ENCODE data around the gene CCDC148. TPM values are rescaled to one million over a fixed set of nuclear protein-coding genes. Genes with fewer than 3 reads are reported as not detected.
"Not testable (repeated sequence)": the region's sequence is repeated elsewhere in the genome, so short reads cannot be mapped to it uniquely, and the experiment has no call there.

Gene CCDC148
- total RNA-seq, 1 donor = 0.42 TPM

DNA sequence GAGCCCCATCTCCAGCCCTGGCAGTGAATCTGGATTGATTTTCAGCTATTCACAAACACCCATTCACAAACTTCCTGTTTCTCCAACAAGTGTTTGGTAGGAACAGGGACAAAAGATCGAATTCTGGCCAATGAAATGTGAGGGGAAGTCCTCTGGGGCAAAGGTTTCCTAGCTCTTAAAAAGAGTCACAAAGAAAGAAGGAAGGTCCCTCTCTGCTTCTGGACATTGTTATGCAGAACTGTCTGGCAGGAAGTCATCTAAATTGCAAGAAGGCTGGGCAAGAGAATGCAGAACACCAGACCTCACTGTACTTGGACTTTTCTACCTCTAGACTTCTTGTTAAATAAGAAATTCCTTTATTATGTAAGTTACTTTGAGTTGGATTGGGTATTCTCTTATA, 137.3 kb downstream of the CCDC148 start:
- H3K4me3 ChIP-seq (ENCODE audit: low read length) = no peak overlapping the region
- no peaks in the 10 kb centered on the region for H3K9me3 ChIP-seq (ENCODE audit: low read depth, low read length)
- H3K4me1 ChIP-seq (ENCODE audit: insufficient read depth, low read length) = no peaks in the 10 kb centered on the region
- no peaks in the 10 kb centered on the region for H3K27me3 ChIP-seq (ENCODE audit: insufficient read depth, low read length)

DNA sequence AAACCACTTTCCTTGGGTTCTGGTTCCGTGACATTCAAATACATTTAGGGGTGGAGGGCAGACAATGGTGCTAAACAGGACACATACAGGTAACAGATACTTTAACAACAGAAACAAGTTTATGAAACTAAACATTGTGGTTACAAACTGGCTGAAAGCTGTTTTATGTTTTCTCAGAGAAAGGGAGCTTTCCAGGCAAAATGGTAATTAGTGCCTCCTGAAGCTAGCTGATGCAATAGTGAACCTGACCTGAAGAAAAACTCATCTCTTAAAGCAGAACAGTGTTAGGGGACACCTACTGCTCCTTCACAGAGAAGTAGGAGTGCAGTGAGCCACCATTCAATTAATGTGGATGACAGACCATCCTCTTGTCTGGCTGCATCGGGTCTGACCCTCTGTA, 138.9 kb downstream of the CCDC148 start:
- H3K4me1 ChIP-seq (ENCODE audit: insufficient read depth, low read length) = no peaks in the 10 kb centered on the region
- no peaks in the 10 kb centered on the region for H3K27me3 ChIP-seq (ENCODE audit: insufficient read depth, low read length)
- H3K9me3 ChIP-seq (ENCODE audit: low read depth, low read length) = no peaks in the 10 kb centered on the region
- H3K4me3 ChIP-seq (ENCODE audit: low read length) = no peak overlapping the region

DNA sequence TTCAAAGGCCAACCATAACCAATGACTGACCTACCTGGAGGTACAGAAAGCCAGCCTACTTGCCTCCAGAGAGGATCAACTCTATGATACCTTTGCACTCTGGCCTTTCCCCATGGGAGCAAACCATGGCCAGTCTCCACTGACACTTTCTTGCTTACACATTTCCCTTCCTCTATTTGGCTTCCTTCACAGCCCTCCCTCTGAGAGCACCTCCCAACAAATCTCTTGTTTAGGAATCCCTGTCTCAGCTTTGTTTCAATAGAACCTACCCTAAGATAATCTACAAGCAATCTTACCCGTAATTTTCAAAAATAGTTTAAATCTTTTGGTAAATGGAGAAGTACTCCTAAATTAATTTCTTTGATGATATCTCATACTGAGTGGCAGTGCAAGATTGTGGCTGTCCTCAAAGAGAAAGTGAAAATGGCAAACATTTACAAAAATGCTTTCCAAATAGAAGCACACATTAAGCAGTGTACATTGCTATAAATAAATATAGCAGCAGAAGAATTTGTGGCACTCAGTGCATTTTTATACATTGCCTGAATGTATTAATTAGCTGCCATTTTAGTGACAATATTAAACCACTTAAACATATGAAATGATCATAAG, 140.6 kb downstream of the CCDC148 start:
- Histone ChIP-seq H3K9me3 (ENCODE audit: low read depth, low read length) (no peaks in the 10 kb centered on the region), H3K4me3 (ENCODE audit: low read length) (no peak overlapping the region), H3K27me3 (ENCODE audit: insufficient read depth, low read length) (no peaks in the 10 kb centered on the region), H3K4me1 (ENCODE audit: insufficient read depth, low read length) (no peaks in the 10 kb centered on the region)

- Histone ChIP-seq H3K27me3 (ENCODE audit: insufficient read depth, low read length) (no peaks in the 10 kb centered on the region), H3K4me3 (ENCODE audit: low read length) (no peak overlapping the region), H3K4me1 (ENCODE audit: insufficient read depth, low read length) (no peaks in the 10 kb centered on the region), H3K9me3 (ENCODE audit: low read depth, low read length) (no peaks in the 10 kb centered on the region)
These were observed 141.6 kb downstream of the CCDC148 start for GRCh38 chr2:158315000-158315399.

DNA sequence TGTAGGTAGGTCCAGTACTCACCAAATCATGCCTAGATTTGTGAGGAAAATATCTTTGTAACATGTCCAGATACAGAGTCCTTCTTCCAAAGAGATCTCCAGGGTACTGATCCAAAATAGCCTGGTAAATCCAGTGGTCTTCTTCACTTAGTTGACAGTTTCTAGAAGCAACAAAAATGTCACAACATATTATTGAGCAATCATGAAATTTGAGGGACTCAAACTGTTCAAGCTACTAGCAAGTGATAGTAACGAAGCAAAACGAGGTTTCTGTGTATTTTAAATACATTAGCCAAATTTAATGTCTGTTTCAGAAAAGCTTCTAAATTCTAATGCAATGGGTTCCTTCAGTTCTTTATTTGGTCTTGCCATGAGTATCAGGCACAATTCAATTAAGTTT, 142.8 kb downstream of the CCDC148 start:
- Histone ChIP-seq H3K4me1 (ENCODE audit: insufficient read depth, low read length) (no peaks in the 10 kb centered on the region), H3K27me3 (ENCODE audit: insufficient read depth, low read length) (no peaks in the 10 kb centered on the region), H3K9me3 (ENCODE audit: low read depth, low read length) (no peaks in the 10 kb centered on the region), H3K4me3 (ENCODE audit: low read length) (no peak overlapping the region)

DNA sequence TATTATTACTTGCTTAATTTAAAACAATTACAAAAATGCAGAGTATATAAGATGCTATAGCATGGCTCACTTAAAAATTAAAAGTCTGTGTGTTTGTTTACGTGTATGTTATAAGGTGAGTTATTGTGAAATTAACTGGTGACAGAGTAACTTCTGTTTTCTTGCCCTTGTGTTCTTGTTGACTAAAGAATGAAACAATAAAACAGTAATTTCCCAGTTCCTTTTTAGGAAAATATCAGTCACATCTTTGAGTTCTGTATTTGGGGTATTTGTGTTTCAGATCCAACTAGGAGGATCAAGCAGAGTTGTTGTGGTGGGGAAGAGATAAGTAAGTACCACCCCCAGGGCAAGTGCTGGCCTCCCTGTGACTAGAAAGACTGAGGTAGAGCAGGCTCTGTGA, 143.6 kb downstream of the CCDC148 start:
- Histone ChIP-seq H3K9me3 (ENCODE audit: low read depth, low read length) (no peaks in the 10 kb centered on the region), H3K4me3 (ENCODE audit: low read length) (no peak overlapping the region), H3K4me1 (ENCODE audit: insufficient read depth, low read length) (no peaks in the 10 kb centered on the region), H3K27me3 (ENCODE audit: insufficient read depth, low read length) (no peaks in the 10 kb centered on the region)

DNA sequence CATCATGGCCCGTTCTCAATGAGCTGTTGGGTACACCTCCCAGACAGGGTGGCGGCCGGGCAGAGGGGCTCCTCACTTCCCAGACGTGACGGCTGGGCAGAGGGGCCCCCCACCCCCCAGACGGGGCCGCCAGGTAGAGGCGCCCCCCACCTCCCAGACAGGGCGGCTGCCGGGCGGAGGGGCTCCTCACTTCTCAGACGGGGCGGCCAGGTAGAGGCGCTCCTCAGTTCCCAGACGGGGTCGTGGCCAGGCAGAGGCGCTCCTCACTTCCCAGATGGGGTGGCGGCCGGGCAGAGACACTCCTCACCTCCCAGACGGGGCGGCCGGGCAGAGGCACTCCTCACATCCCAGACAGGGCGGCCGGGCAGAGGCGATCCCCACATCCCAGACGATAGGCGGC, 146.1 kb downstream of the CCDC148 start:
- H3K4me1 ChIP-seq (ENCODE audit: insufficient read depth, low read length); H3K9me3 ChIP-seq (ENCODE audit: low read depth, low read length); H3K4me3 ChIP-seq (ENCODE audit: low read length); H3K27me3 ChIP-seq (ENCODE audit: insufficient read depth, low read length): not testable (repeated sequence)

DNA sequence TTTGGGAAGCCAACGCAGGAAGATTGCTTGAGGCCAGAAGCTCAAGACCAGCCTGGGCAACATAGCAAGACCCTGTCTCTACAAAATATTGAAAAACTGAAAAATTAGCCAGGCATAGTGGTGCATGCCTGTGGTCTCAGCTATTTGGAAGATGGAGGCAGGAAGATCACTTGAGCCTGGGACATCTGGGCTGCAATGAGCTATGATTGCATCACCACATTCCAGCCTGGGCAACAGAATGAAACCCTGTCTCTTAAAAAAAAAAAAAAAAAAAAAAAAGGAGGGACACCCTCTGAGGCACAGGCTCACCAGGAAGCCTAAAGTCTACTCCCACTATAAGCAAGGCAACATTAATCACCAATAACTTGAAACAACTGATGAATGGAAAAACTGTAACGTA, 151.1 kb downstream of the CCDC148 start:
- Histone ChIP-seq H3K4me3 (ENCODE audit: low read length) (no peak overlapping the region), H3K27me3 (ENCODE audit: insufficient read depth, low read length) (no peaks in the 10 kb centered on the region), H3K4me1 (ENCODE audit: insufficient read depth, low read length) (peaks cover 10% of the 10 kb centered on the region), H3K9me3 (ENCODE audit: low read depth, low read length) (no peaks in the 10 kb centered on the region)

GRCh38 chr2:158300394-158300793, 156.2 kb downstream of the CCDC148 start:
- no peaks in the 10 kb centered on the region for H3K9me3 ChIP-seq (ENCODE audit: low read depth, low read length)
- peaks cover 10% of the 10 kb centered on the region for H3K4me1 ChIP-seq (ENCODE audit: insufficient read depth, low read length)
- H3K4me3 ChIP-seq (ENCODE audit: low read length) = no peak overlapping the region
- H3K27me3 ChIP-seq (ENCODE audit: insufficient read depth, low read length) = no peaks in the 10 kb centered on the region

DNA sequence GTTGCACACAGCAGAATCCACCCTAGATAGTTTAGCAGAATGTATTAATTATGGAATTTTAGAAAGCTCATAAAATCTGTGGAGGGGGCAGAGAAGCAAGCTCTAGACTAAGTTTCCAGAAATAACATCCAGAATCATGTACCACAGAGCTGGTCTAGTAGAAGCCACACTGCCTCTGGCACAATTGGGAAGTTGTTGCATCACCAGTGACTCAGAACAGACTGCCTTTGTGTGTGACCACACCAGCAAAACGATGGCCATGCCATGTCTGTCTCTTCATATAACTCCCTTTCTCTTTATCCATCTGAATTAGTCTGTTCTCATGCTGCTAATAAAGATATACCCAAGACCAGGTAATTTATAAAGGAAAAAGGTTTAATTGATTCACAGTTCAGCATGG, 158.9 kb downstream of the CCDC148 start:
- H3K4me1 ChIP-seq (ENCODE audit: insufficient read depth, low read length) = peaks cover 10% of the 10 kb centered on the region

GRCh38 chr2:158297120-158297519, 159.4 kb downstream of the CCDC148 start:
- Histone ChIP-seq H3K9me3 (ENCODE audit: low read depth, low read length) (no peaks in the 10 kb centered on the region), H3K4me3 (ENCODE audit: low read length) (no peak overlapping the region), H3K27me3 (ENCODE audit: insufficient read depth, low read length) (no peaks in the 10 kb centered on the region), H3K4me1 (ENCODE audit: insufficient read depth, low read length) (peaks cover 10% of the 10 kb centered on the region)

More for the DNA sequence above, 158.9 kb downstream of the CCDC148 start:
- H3K9me3 ChIP-seq (ENCODE audit: low read depth, low read length) = no peaks in the 10 kb centered on the region
- no peaks in the 10 kb centered on the region for H3K27me3 ChIP-seq (ENCODE audit: insufficient read depth, low read length)
- H3K4me3 ChIP-seq (ENCODE audit: low read length) = no peak overlapping the region

- H3K4me3 ChIP-seq (ENCODE audit: low read length) = no peak overlapping the region
- H3K4me1 ChIP-seq (ENCODE audit: insufficient read depth, low read length) = no peaks in the 10 kb centered on the region
- H3K27me3 ChIP-seq (ENCODE audit: insufficient read depth, low read length) = no peaks in the 10 kb centered on the region
- H3K9me3 ChIP-seq (ENCODE audit: low read depth, low read length) = no peaks in the 10 kb centered on the region
These were observed 162.8 kb downstream of the CCDC148 start for GRCh38 chr2:158293722-158294121.

- Histone ChIP-seq H3K27me3 (ENCODE audit: insufficient read depth, low read length) (no peaks in the 10 kb centered on the region), H3K4me1 (ENCODE audit: insufficient read depth, low read length) (no peaks in the 10 kb centered on the region), H3K4me3 (ENCODE audit: low read length) (no peak overlapping the region), H3K9me3 (ENCODE audit: low read depth, low read length) (no peaks in the 10 kb centered on the region)
These were observed 164.9 kb downstream of the CCDC148 start for GRCh38 chr2:158291544-158292180.

GRCh38 chr2:158290225-158290624, 166.3 kb downstream of the CCDC148 start:
- no peaks in the 10 kb centered on the region for H3K4me1 ChIP-seq (ENCODE audit: insufficient read depth, low read length)
- no peak overlapping the region for H3K4me3 ChIP-seq (ENCODE audit: low read length)
- no peaks in the 10 kb centered on the region for H3K9me3 ChIP-seq (ENCODE audit: low read depth, low read length)
- H3K27me3 ChIP-seq (ENCODE audit: insufficient read depth, low read length) = no peaks in the 10 kb centered on the region

DNA sequence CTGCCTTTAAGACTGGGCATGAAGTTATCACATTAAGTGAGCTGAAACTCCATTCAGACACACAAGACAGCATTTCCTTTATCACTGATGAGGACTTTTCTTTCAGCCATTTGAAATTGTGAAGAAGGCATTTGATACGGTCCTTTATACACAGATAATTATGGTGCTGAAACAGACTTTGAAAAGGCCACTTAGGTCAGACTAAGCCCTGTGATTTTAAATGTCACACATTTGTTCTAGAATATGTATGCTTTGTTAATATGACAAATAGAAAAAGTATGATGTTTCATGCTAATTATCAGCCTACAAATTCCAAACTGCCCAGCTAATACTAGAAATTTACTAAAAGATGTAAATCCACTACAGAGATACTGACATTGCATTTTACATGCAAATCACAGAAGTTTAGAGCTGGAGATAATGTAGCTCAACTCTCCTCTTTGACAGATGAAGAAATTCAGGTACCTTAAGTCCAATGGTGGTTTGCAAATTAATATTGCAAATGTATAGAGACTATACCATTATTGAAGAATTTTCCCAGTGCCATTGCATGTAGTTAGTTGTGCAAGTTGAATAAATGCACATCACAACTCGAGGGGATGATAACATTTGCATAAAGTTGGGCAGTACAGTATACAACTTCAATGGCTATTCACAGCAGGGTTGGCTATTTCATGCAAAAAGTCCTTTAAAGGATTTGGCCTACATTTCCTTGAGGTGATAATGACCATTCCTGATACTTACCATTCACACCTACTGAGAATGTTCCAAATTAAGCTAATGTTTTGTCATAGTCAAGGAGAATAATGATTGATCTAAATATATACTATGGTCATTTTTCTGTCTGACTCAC, 179.7 kb downstream of the CCDC148 start:
- Histone ChIP-seq H3K4me3 (ENCODE audit: low read length) (no peak overlapping the region), H3K27me3 (ENCODE audit: insufficient read depth, low read length) (no peaks in the 10 kb centered on the region), H3K4me1 (ENCODE audit: insufficient read depth, low read length) (no peaks in the 10 kb centered on the region), H3K9me3 (ENCODE audit: low read depth, low read length) (no peaks in the 10 kb centered on the region)

All from mononuclear cell (primary cell).